GM12801 (cell line): ENCODE results near the gene CA6.

Experiments
- CTCF ChIP-seq: IDR thresholded peaks from one replicate; pipeline ENCODE4 v1.5.1; 2011; ENCODE audit warnings: control low read depth; ENCODE audit not compliant: insufficient read length; ENCODE audit errors: extremely low read depth

The CA6 gene

GRCh38 chr1:9004031-9004699 is 58.5 kb downstream of the CA6 start:
- no peak for TF ChIP-seq CTCF

GRCh38 chr1:9004700-9005394 is 59.2 kb downstream of the CA6 start:
- peak; percentile 58 for TF ChIP-seq CTCF

GRCh38 chr1:9005395-9005708 is 59.7 kb downstream of the CA6 start:
- no peak for TF ChIP-seq CTCF

- TF ChIP-seq CTCF, result no peak
These were observed 61.4 kb downstream of the CA6 start for GRCh38 chr1:9006956-9007615.

GRCh38 chr1:9008236-9008635 is 62.6 kb downstream of the CA6 start:
- no peak for TF ChIP-seq CTCF

- no peak for TF ChIP-seq CTCF
These were observed 64.0 kb downstream of the CA6 start for GRCh38 chr1:9009438-9010370.
